ENCODE data around the gene SMYD3.

DNA sequence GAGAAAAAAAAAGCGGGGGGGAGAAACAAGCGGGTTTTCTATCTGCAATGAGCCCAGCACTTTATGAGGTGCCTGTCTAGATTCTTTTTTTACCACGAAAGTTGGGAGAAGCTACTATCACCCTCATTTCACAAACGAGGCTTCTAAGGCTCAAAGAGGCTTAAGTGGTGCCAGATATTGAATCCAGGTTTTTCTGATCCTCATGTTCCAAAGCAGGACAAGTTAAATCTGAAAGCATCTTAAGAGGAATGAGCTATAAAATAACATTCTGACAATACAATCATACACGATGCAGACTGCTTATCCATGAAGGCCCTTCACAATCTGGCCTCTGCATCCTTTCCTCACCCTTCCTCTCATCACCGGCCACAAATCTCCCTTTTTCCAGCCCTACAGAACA is 549.1 kb downstream of the SMYD3 start:
- TF ChIP-seq, protein P1, sequence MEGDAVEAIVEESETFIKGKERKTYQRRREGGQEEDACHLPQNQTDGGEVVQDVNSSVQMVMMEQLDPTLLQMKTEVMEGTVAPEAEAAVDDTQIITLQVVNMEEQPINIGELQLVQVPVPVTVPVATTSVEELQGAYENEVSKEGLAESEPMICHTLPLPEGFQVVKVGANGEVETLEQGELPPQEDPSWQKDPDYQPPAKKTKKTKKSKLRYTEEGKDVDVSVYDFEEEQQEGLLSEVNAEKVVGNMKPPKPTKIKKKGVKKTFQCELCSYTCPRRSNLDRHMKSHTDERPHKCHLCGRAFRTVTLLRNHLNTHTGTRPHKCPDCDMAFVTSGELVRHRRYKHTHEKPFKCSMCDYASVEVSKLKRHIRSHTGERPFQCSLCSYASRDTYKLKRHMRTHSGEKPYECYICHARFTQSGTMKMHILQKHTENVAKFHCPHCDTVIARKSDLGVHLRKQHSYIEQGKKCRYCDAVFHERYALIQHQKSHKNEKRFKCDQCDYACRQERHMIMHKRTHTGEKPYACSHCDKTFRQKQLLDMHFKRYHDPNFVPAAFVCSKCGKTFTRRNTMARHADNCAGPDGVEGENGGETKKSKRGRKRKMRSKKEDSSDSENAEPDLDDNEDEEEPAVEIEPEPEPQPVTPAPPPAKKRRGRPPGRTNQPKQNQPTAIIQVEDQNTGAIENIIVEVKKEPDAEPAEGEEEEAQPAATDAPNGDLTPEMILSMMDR (IDR thresholded peaks at IDR 0.05; ENCODE audit: extremely low read depth in 1 of 2, insufficient read depth in 1 of 2, low read depth in 1 of 2, low read length in 2 of 2): no peak
- no peak for TF ChIP-seq POLR2A (IDR thresholded peaks at IDR 0.05; ENCODE audit: low read depth, low read length)
- TF ChIP-seq EZH2 (IDR thresholded peaks at IDR 0.05; ENCODE audit: borderline replicate concordance, low read depth, low read length, severe bottlenecking): no peak
- no peak for TF ChIP-seq POLR2AphosphoS5 (IDR thresholded peaks at IDR 0.05; ENCODE audit: insufficient read depth, low read depth, low read length)
- TF ChIP-seq, protein P2, sequence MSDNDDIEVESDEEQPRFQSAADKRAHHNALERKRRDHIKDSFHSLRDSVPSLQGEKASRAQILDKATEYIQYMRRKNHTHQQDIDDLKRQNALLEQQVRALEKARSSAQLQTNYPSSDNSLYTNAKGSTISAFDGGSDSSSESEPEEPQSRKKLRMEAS (IDR thresholded peaks at IDR 0.05; ENCODE audit: insufficient read depth, insufficient read length): no peak
- no peak for TF ChIP-seq FOS (IDR thresholded peaks at IDR 0.05; ENCODE audit: borderline replicate concordance, insufficient read depth, low read length)
- no peak for TF ChIP-seq JUN (IDR thresholded peaks at IDR 0.05; ENCODE audit: borderline replicate concordance, insufficient read depth, insufficient read length, low read depth)
- no peak for TF ChIP-seq GATA2 (IDR thresholded peaks at IDR 0.05; ENCODE audit: insufficient read depth, insufficient read length, low read depth, low read length)
- no peak for TF ChIP-seq MYC (IDR thresholded peaks at IDR 0.05; ENCODE audit: low read depth, low read length)
